Pancreas (tissue), 10 donors: ENCODE data around the gene PPP1R1B. TPM values are rescaled to one million over a fixed set of nuclear protein-coding genes. Genes with fewer than 3 reads are reported as not detected.

ENCODE experiments used
- ATAC-seq, 4 donors: fragments of 200-7000 bp; cut with Tn5 transposase; one replicate each; pipeline versions ENCODE4 v1.8.0 to v1.9.1; 2020; ENCODE audit warnings: mild to moderate bottlenecking in 4 of 4, moderate library complexity in 4 of 4
- DNase-seq, 6 donors: peaks; one replicate each; pipeline ENCODE4 v3.0.0-alpha.2; 2020
- FAIRE-seq: peaks from 2 replicates; lab custom pipeline; 2012; peaks lifted over from hg19 to GRCh38; lab: Jason Lieb, UNC
- H3K27ac ChIP-seq, 4 donors: fragments of 200-600 bp; sonication (generic); 1 replicate in 3 of 4; 2 replicates in 1 of 4; pipeline versions ENCODE4 v1.5.0 to v1.8.0; 2020
- H3K27me3 ChIP-seq, 4 donors: fragments of 200-600 bp; one replicate each; pipeline ENCODE4 v1.8.0; 2021
- H3K36me3 ChIP-seq, 3 donors: fragments of 200-600 bp; sonication (generic) in 1 of 3; one replicate each; pipeline versions ENCODE4 v1.5.0 to v1.8.0; 2020 to 2021
- H3K4me1 ChIP-seq, 3 donors: fragments of 200-600 bp; one replicate each; pipeline ENCODE4 v1.8.0; 2021
- H3K4me3 ChIP-seq, 4 donors: fragments of 200-600 bp; sonication (generic) in 2 of 4; one replicate each; pipeline versions ENCODE4 v1.5.0 to v1.8.0; 2020 to 2021
- H3K9me3 ChIP-seq, 4 donors: fragments of 200-600 bp; one replicate each; pipeline ENCODE4 v1.8.0; 2021
- CTCF ChIP-seq, 4 donors: fragments of 200-600 bp; sonication (generic) in 3 of 4; IDR thresholded peaks; one replicate each; pipeline versions ENCODE4 v1.5.0 to v1.8.0; 2021; ENCODE audit warnings: antibody characterized with exemption in 4 of 4
- WGBS, 2 donors: extraction: QIAGEN DNeasy Blood & Tissue Kit; methylation state at CpG; one replicate each; pipeline ENCODE4 v1.1.7; 2013; 5-methylcytosine and 5-hydroxymethylcytosine counted together
- intact Hi-C, 3 donors: fragments of 100-400 bp; cut with DNase I; formaldehyde crosslinking; loops; one replicate each; pipeline versions ENCODE4 v1.11.1 to v1.14.2; 2022
- polyA plus RNA-seq, 2 donors: library from polyadenylated mRNA; stranded (reverse); fragments of 200-250 nt; gene quantifications; one replicate each; pipeline ENCODE4 v1.2.3, GENCODE V29; 2013
- total RNA-seq, 6 donors: library from RNA; stranded (reverse); fragmentation: NEBNext Ultra II Directional in 4 of 6; extraction: Animal tissue kit (Norgen Biotek cat#: 25700) in 4 of 6; gene quantifications; one replicate each; pipeline versions ENCODE4 v1.2.1 to v1.2.4, GENCODE V29; 2021 to 2023
- donor health status: healthy with polysubstance abuse.
- donor health status: DM: no; HTN: no; CAD: no; lungs with moderate emphysema.
- donor health status: DM: no; HTN: no; CAD: no.
- donor health status: control.
- donor health status: control.
- donor health status: Bipolar disorder and iron deficiency.
- donor health status: DM: yes; HTN: yes; CAD: no.
- donor health status: DM: no; HTN: no; CAD: no.
- donor health status: DM: no; HTN: no; CAD: no.
- donor health status: DM: yes; HTN: yes; CAD: no.

The PPP1R1B gene
- total and polyA plus RNA-seq, 8 donors, result 42.8 to 201 (median 63.5) TPM

DNA sequence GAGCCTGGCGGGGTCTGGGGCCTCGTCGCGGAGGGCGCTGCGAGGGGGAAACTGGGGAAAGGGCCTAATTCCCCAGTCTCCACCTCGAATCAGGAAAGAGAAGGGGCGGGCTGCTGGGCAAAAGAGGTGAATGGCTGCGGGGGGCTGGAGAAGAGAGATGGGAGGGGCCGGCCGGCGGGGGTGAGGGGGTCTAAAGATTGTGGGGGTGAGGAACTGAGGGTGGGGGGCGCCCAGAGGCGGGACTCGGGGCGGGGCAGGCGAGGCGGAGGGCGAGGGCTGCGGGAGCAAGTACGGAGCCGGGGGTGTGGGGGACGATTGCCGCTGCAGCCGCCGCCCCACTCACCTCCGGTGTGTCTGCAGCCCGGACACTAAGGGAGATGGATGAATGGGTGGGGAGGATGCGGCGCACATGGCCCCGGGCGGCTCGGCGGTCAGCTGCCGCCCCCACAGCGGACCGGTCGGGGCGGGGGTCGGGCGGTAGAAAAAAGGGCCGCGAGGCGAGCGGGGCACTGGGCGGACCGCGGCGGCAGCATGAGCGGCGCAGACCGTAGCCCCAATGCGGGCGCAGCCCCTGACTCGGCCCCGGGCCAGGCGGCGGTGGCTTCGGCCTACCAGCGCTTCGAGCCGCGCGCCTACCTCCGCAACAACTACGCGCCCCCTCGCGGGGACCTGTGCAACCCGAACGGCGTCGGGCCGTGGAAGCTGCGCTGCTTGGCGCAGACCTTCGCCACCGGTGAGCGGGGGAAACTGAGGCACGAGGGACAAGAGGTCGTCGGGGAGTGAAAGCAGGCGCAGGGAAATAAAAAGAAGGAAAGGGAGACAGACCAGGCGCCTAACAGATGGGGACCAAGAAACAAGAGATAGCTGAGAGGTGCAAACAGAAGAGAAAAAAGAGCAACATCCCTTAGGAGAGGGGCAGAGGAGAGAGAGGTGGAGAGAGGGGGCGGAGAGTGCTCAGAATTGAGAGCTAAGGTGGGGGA is 41.5 kb downstream of the PPP1R1B start, which contains the start of gene PNMT:
PNMT (plus strand) TSS at position 509 of the 980 bp plus-strand sequence; CDS start at position 532, 23 bp downstream.
- Histone ChIP-seq H3K4me1 (peaks cover 0 to 5% (median 0%) of the 10 kb centered on the region in 3 donors), H3K9me3 (no peaks in the 10 kb centered on the region), H3K36me3 (no peaks in the 10 kb centered on the region), H3K4me3 (peak within 1 kb of the TSS in 2 of 4 donors; percentile 29 to 45), H3K27ac (no peak within 1 kb of the TSS), H3K27me3 (peaks cover 0 to 4% (median 0%) of the 10 kb centered on the region in 4 donors)
- peak; percentile 59 to 91 (median 74) for DNase-seq
- ATAC-seq, result peak; percentile 55 to 75 (median 61)
- intact Hi-C loops, result no loop called here
- 4% methylated on average over 61 to 85 of the region's 85 CpGs for WGBS, 2 donors
- TF ChIP-seq CTCF (IDR thresholded peaks at IDR 0.05), result peak; percentile 35 to 50 (median 48)
- FAIRE-seq, result no peak

DNA sequence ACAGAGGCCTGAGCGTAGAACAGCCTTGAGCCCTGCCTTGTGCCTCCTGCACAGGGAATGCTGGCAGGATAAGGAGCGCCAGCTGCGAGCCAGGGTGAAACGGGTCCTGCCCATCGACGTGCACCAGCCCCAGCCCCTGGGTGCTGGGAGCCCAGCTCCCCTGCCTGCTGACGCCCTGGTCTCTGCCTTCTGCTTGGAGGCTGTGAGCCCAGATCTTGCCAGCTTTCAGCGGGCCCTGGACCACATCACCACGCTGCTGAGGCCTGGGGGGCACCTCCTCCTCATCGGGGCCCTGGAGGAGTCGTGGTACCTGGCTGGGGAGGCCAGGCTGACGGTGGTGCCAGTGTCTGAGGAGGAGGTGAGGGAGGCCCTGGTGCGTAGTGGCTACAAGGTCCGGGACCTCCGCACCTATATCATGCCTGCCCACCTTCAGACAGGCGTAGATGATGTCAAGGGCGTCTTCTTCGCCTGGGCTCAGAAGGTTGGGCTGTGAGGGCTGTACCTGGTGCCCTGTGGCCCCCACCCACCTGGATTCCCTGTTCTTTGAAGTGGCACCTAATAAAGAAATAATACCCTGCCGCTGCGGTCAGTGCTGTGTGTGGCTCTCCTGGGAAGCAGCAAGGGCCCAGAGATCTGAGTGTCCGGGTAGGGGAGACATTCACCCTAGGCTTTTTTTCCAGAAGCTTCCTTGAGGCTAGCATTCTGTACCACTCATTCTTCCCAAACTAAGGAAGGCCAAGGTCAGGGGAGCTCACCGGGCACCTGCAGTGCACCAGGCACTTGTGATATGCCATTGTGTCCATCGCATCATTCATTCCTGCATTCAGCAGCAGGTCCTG is 43.4 kb downstream of the PPP1R1B start:
- peaks cover 0 to 5% (median 0%) of the 10 kb centered on the region in 3 donors for H3K4me1 ChIP-seq
- H3K36me3 ChIP-seq, result no peaks in the 10 kb centered on the region
- no peaks in the 10 kb centered on the region for H3K9me3 ChIP-seq
- no peak overlapping the region for H3K4me3 ChIP-seq
- H3K27me3 ChIP-seq, result peaks cover 0 to 4% (median 0%) of the 10 kb centered on the region in 4 donors
- H3K27ac ChIP-seq, result no peak overlapping the region
- TF ChIP-seq CTCF (IDR thresholded peaks at IDR 0.05), result no peak
- DNase-seq, result peak in 1 of 6 donors; percentile 68
- no peak for FAIRE-seq
- WGBS, 2 donors, result 62 to 82% methylated on average over 22 to 23 of the region's 23 CpGs
- no peak for ATAC-seq
- intact Hi-C loops, result no loop called here

DNA sequence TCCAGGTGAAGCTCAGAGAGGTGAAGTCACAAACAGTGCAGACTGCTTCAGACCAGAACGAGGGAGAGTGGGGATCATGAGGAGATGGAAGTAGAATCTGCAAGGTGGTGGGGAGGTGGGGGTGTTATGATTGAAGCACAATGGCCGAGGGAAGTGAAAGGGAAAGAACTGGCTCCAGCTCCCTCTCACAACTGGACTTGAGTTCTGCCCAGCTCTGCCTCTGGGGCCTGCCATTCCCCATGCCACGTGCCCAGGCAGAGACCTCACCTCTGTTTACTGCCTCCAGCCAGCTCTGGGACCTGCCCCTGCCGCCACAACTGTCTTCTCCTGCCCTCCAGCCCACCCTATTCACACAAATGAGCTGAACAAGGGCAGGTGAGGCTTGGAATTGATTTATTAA is 44.0 kb downstream of the PPP1R1B start:
- FAIRE-seq, result no peak
- Histone ChIP-seq H3K27ac (no peak overlapping the region), H3K4me3 (no peak overlapping the region), H3K9me3 (no peaks in the 10 kb centered on the region), H3K27me3 (peaks cover 0 to 4% (median 0%) of the 10 kb centered on the region in 4 donors), H3K36me3 (no peaks in the 10 kb centered on the region), H3K4me1 (peaks cover 2 to 5% (median 4%) of the 10 kb centered on the region in 3 donors)
- 35 to 45% methylated on average over 4 of the region's 4 CpGs for WGBS, 2 donors
- intact Hi-C loops, result no loop called here
- DNase-seq, result peak in 1 of 6 donors; percentile 34
- TF ChIP-seq CTCF (IDR thresholded peaks at IDR 0.05), result no peak
- no peak for ATAC-seq

DNA sequence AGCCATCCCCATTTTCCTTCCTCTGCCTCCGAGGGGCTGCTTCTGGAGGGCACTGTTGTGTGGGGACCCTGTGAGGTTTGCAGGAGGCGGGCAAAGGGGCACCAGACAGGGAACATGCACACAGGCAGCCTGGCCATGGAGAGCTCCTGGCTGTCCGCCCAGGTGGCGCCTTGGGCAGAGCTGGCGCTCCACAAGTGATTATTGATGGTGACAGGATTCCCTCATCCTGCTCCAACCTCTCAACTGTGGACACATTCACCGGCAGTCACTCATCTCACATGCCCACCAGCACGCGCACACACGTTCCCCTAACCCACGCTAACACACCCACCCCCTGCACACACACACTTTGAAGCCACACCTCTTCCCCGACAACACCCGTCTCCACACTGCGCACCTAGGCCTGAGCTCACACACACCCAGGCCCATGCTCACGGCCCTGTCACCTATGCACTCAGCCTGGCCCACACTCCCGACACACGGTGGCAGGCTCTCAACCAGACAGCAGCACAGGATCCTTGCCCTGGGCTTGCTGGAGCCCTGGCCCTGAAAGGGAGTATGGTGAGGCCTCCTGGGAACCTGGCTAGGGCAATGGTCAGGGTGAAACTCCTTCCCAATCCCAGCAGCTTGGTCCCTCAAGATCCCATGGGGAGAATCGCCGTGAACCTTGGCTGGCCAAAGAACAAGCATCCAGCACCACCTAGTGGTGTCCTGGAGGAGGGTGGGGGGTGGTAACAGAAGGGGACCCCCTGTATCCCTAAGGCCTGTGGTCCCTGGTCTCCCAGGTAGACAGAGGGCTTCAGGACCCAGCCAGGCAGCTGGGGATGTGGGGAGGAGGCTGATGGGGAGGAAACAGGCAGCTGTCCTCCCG is 45.1 kb downstream of the PPP1R1B start:
- peaks cover 5 to 8% (median 5%) of the 10 kb centered on the region in 3 donors for H3K4me1 ChIP-seq
- DNase-seq (peak in 3 of 6 donors; percentile 28 to 69 (median 45)), FAIRE-seq (no peak), ATAC-seq (peak; percentile 16 to 54 (median 42))
- peak overlapping the region in 1 of 4 donors; percentile 10 for H3K27ac ChIP-seq
- no peaks in the 10 kb centered on the region for H3K9me3 ChIP-seq
- no peaks in the 10 kb centered on the region for H3K36me3 ChIP-seq
- H3K27me3 ChIP-seq, result peaks cover 0 to 4% (median 0%) of the 10 kb centered on the region in 4 donors
- H3K4me3 ChIP-seq, result no peak overlapping the region
- intact Hi-C loops, result no loop called here
- TF ChIP-seq CTCF (IDR thresholded peaks at IDR 0.05), result peak in 3 of 4 donors; percentile 26 to 30 (median 29)
- WGBS, 2 donors, result 19 to 20% methylated on average over 19 of the region's 19 CpGs
